Measurements from ENCODE around the gene MRPL54.

Gene MRPL54

GRCh38 chr19:3807131-3807480 is 44.6 kb downstream of the MRPL54 start:
- CTCF ChIA-PET: no interaction called here
- no peak for DNase-seq (ENCODE audit: low spot score)
- no peak for TF ChIP-seq CTCF (conservative IDR thresholded peaks at IDR 0.05; ENCODE audit: low read depth)
- POLR2A ChIA-PET (ENCODE audit: low non-redundant PET): no interaction called here
- H3K27ac ChIP-seq: no peak overlapping the region

- POLR2A ChIA-PET (ENCODE audit: low non-redundant PET): no interaction called here
Measured at GRCh38 chr19:3807574-3808354, 45.3 kb downstream of the MRPL54 start.

GRCh38 chr19:3808420-3809143 is 46.1 kb downstream of the MRPL54 start:
- H3K27ac ChIP-seq: no peak overlapping the region
- ChIA-PET POLR2A (ENCODE audit: low non-redundant PET) (no interaction called here), CTCF (no interaction called here)
- no peak for TF ChIP-seq CTCF (conservative IDR thresholded peaks at IDR 0.05; ENCODE audit: low read depth)
- DNase-seq (ENCODE audit: low spot score): no peak

More at GRCh38 chr19:3807574-3808354, 45.3 kb downstream of the MRPL54 start:
- CTCF ChIA-PET: no interaction called here
- DNase-seq (ENCODE audit: low spot score): no peak
- TF ChIP-seq CTCF (conservative IDR thresholded peaks at IDR 0.05; ENCODE audit: low read depth): no peak
- no peak overlapping the region for H3K27ac ChIP-seq

- DNase-seq (ENCODE audit: low spot score): no peak
- TF ChIP-seq CTCF (conservative IDR thresholded peaks at IDR 0.05; ENCODE audit: low read depth): no peak
- ChIA-PET CTCF (interaction anchor here (0.6 kb wide), 1 partner anchor 9 kb away, joined by 3 read pairs; no protein-coding TSS in a partner anchor), POLR2A (ENCODE audit: low non-redundant PET) (no interaction called here)
- no peak overlapping the region for H3K27ac ChIP-seq
Measured at GRCh38 chr19:3809881-3810707, 47.6 kb downstream of the MRPL54 start.

GRCh38 chr19:3810708-3811355 is 48.4 kb downstream of the MRPL54 start:
- TF ChIP-seq CTCF (conservative IDR thresholded peaks at IDR 0.05; ENCODE audit: low read depth): no peak
- no peak overlapping the region for H3K27ac ChIP-seq
- ChIA-PET POLR2A (ENCODE audit: low non-redundant PET) (no interaction called here), CTCF (no interaction called here)
- no peak for DNase-seq (ENCODE audit: low spot score)

All from RWPE1 (cell line).